ENCODE data around the gene TMEM135.

TMEM135 gene

DNA sequence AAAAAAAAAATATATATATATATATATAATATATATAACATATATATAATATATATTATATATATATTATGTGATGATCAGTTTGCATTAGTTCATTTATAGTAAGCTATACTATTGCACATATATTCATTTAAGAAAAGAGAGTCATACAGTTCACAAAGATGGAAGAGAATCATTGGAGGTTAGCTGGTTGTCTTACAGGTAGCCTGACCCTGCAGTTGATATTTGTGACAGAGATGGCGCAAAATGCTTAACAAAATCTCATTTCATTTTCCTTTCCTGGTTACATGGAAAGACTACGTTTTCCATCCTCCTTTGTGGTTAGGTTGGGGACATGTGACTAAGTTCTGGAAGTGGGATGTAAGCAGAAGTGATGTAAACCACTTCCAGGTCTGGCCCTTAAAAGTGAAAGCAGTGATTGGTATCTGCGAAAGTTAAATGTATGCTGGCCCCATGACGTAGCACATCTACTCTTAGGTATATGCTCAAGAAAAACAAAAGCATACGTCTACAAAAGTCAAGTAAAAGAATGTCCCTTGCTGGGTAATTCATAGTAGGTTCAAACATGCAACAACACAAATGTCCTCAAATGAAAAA lies 7.2 kb upstream of the TMEM135 start:
- TF ChIP-seq ZBTB7A (IDR thresholded peaks at IDR 0.05; ENCODE audit: low read depth) = no peak
- TF ChIP-seq TCF12 (IDR thresholded peaks at IDR 0.05; ENCODE audit: low read depth) = no peak
- TF ChIP-seq NFIC (IDR thresholded peaks at IDR 0.05) = no peak
- no peak for TF ChIP-seq CEBPB (IDR thresholded peaks at IDR 0.05)
- no peak for TF ChIP-seq TEAD4 (IDR thresholded peaks at IDR 0.05)
- no peak for TF ChIP-seq YY1 (IDR thresholded peaks at IDR 0.05; ENCODE audit: low read depth)

DNA sequence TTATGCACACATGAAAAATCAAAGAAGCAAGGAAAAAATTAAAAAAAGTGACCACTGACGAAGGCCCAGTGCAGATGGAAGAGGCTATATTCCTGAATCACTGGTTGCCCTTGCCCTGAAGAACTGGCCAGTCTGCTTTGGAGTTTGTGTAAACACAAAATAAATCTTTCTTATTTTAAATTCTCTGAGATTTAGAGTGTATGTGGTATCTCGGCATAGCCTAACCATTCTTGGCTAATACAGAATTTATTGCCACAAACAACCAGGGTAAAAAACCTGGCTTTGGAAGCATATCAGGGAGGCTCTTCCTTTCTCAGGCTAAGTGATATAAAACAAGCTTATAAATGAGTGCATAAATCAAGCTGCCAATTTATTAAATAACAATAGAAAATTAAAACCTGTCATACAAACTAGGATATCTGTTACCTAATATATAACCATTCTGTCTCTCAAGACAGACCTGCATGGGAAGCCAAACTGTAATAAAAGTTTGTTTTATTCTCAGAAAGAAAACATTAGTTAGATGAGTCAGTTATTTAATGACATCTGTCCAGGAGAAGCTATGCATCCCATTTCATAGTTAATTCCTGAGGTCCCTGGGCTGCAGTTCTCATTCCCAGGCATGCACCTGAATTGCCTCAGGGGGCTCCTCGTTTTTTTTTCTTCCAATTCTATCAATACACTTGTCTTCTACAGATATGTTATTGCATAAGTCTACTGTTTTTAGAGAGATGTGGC lies 6.1 kb upstream of the TMEM135 start:
- TF ChIP-seq CREB1 (IDR thresholded peaks at IDR 0.05; ENCODE audit: low read depth) (no peak), EP300 (IDR thresholded peaks at IDR 0.05; ENCODE audit: borderline replicate concordance) (no peak)
- TF ChIP-seq, protein P1, sequence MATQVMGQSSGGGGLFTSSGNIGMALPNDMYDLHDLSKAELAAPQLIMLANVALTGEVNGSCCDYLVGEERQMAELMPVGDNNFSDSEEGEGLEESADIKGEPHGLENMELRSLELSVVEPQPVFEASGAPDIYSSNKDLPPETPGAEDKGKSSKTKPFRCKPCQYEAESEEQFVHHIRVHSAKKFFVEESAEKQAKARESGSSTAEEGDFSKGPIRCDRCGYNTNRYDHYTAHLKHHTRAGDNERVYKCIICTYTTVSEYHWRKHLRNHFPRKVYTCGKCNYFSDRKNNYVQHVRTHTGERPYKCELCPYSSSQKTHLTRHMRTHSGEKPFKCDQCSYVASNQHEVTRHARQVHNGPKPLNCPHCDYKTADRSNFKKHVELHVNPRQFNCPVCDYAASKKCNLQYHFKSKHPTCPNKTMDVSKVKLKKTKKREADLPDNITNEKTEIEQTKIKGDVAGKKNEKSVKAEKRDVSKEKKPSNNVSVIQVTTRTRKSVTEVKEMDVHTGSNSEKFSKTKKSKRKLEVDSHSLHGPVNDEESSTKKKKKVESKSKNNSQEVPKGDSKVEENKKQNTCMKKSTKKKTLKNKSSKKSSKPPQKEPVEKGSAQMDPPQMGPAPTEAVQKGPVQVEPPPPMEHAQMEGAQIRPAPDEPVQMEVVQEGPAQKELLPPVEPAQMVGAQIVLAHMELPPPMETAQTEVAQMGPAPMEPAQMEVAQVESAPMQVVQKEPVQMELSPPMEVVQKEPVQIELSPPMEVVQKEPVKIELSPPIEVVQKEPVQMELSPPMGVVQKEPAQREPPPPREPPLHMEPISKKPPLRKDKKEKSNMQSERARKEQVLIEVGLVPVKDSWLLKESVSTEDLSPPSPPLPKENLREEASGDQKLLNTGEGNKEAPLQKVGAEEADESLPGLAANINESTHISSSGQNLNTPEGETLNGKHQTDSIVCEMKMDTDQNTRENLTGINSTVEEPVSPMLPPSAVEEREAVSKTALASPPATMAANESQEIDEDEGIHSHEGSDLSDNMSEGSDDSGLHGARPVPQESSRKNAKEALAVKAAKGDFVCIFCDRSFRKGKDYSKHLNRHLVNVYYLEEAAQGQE (IDR thresholded peaks at IDR 0.05; ENCODE audit: low read depth) = no peak

DNA sequence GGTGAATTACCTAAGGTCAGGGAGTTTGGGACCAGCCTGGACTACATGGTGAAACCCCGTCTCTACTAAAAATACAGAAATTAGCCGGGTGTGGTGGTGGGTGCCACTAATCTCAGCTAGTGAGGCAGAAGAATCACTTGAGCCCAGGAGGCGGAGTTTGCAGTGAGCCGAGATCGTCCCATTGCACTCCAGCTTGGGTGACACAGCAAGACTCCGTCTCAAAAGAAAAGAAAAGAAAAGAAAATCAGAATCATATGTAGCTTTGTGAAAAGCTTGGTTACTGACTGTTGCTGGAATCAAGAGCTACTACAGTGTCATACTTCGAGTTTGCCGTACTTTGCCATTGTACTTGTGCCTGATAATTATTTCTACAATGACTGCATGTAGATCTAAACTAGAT lies 4.2 kb upstream of the TMEM135 start:
- TF ChIP-seq, protein P2, sequence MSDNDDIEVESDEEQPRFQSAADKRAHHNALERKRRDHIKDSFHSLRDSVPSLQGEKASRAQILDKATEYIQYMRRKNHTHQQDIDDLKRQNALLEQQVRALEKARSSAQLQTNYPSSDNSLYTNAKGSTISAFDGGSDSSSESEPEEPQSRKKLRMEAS (IDR thresholded peaks at IDR 0.05) = no peak
- TF ChIP-seq RAD21 (IDR thresholded peaks at IDR 0.05; ENCODE audit: low read depth) (no peak), TEAD4 (IDR thresholded peaks at IDR 0.05) (no peak), EGR1 (IDR thresholded peaks at IDR 0.05) (no peak), TCF12 (IDR thresholded peaks at IDR 0.05; ENCODE audit: low read depth) (no peak), FOXM1 (IDR thresholded peaks at IDR 0.05; ENCODE audit: borderline replicate concordance, low read depth) (no peak), CREB1 (IDR thresholded peaks at IDR 0.05; ENCODE audit: low read depth) (no peak), CEBPB (IDR thresholded peaks at IDR 0.05) (no peak), YY1 (IDR thresholded peaks at IDR 0.05; ENCODE audit: low read depth) (no peak), ZBTB7A (IDR thresholded peaks at IDR 0.05; ENCODE audit: low read depth) (no peak), NFIC (IDR thresholded peaks at IDR 0.05) (no peak), TAF1 (IDR thresholded peaks at IDR 0.05; ENCODE audit: low read depth) (no peak), EP300 (IDR thresholded peaks at IDR 0.05; ENCODE audit: borderline replicate concordance) (no peak)
- TF ChIP-seq, protein P3, sequence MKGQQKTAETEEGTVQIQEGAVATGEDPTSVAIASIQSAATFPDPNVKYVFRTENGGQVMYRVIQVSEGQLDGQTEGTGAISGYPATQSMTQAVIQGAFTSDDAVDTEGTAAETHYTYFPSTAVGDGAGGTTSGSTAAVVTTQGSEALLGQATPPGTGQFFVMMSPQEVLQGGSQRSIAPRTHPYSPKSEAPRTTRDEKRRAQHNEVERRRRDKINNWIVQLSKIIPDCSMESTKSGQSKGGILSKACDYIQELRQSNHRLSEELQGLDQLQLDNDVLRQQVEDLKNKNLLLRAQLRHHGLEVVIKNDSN (IDR thresholded peaks at IDR 0.05) = no peak
- TF ChIP-seq, protein P1 (IDR thresholded peaks at IDR 0.05; ENCODE audit: low read depth) = no peak

DNA sequence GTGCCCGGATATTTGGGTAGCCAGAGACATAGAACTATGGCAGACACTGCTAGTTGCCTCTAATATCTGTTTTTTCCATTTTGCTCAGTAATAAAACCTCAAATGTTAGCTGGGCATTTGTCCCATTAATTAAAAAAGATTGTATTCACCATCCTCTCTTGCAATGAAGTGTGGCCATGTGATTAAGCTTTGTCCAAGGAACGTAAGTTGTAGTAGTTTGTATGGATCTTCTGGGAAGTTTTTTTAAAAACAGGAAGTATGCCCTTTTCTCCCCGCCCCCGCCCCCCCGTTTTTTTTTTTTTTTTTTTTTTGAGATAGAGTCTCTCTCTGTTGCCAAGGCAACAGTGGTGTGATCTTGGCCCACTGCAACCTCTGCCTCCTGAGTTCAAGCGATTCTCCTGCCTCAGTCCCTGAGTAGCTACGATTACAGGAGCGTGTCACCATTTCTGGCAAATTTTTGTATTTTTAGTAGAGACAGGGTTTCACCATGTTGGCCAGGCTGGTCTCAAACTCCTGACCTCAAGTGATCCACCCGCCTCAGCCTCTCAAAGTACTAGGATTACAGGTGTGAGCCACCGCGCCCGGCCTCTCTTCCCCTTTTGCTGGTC lies 1.7 kb upstream of the TMEM135 start:
- TF ChIP-seq TAF1 (IDR thresholded peaks at IDR 0.05; ENCODE audit: low read depth) (no peak), CEBPB (IDR thresholded peaks at IDR 0.05) (no peak), FOXM1 (IDR thresholded peaks at IDR 0.05; ENCODE audit: borderline replicate concordance, low read depth) (no peak), ZBTB7A (IDR thresholded peaks at IDR 0.05; ENCODE audit: low read depth) (no peak), NFIC (IDR thresholded peaks at IDR 0.05) (no peak), CREB1 (IDR thresholded peaks at IDR 0.05; ENCODE audit: low read depth) (no peak), TCF12 (IDR thresholded peaks at IDR 0.05; ENCODE audit: low read depth) (no peak), RAD21 (IDR thresholded peaks at IDR 0.05; ENCODE audit: low read depth) (no peak), EP300 (IDR thresholded peaks at IDR 0.05; ENCODE audit: borderline replicate concordance) (no peak)
- TF ChIP-seq, protein P1 (IDR thresholded peaks at IDR 0.05; ENCODE audit: low read depth) = no peak
- TF ChIP-seq, protein P2 (IDR thresholded peaks at IDR 0.05) = no peak
